ENCODE data around the gene CC2D2A. TPM values are rescaled to one million over a fixed set of nuclear protein-coding genes. Genes with fewer than 3 reads are reported as not detected.

CC2D2A gene
- total and polyA plus RNA-seq, 9 of the 15 experiments (the other 6 are each of a cell fraction or from before 2014, with no cell fraction given), result 0.36 to 2.5 (median 1.6) TPM

- TF ChIP-seq SIN3B (IDR thresholded peaks at IDR 0.05; ENCODE audit: low read depth) (no peak), POLR2B (IDR thresholded peaks at IDR 0.05; ENCODE audit: low read depth, partially characterized antibody) (no peak), HMG20A (CRISPR knock-in tag; conservative IDR thresholded peaks at IDR 0.05) (no peak), CHD1 (IDR thresholded peaks at IDR 0.05; ENCODE audit: low read length) (no peak), ARID1B (IDR thresholded peaks at IDR 0.05) (no peak)
- TF ChIP-seq, protein P1, sequence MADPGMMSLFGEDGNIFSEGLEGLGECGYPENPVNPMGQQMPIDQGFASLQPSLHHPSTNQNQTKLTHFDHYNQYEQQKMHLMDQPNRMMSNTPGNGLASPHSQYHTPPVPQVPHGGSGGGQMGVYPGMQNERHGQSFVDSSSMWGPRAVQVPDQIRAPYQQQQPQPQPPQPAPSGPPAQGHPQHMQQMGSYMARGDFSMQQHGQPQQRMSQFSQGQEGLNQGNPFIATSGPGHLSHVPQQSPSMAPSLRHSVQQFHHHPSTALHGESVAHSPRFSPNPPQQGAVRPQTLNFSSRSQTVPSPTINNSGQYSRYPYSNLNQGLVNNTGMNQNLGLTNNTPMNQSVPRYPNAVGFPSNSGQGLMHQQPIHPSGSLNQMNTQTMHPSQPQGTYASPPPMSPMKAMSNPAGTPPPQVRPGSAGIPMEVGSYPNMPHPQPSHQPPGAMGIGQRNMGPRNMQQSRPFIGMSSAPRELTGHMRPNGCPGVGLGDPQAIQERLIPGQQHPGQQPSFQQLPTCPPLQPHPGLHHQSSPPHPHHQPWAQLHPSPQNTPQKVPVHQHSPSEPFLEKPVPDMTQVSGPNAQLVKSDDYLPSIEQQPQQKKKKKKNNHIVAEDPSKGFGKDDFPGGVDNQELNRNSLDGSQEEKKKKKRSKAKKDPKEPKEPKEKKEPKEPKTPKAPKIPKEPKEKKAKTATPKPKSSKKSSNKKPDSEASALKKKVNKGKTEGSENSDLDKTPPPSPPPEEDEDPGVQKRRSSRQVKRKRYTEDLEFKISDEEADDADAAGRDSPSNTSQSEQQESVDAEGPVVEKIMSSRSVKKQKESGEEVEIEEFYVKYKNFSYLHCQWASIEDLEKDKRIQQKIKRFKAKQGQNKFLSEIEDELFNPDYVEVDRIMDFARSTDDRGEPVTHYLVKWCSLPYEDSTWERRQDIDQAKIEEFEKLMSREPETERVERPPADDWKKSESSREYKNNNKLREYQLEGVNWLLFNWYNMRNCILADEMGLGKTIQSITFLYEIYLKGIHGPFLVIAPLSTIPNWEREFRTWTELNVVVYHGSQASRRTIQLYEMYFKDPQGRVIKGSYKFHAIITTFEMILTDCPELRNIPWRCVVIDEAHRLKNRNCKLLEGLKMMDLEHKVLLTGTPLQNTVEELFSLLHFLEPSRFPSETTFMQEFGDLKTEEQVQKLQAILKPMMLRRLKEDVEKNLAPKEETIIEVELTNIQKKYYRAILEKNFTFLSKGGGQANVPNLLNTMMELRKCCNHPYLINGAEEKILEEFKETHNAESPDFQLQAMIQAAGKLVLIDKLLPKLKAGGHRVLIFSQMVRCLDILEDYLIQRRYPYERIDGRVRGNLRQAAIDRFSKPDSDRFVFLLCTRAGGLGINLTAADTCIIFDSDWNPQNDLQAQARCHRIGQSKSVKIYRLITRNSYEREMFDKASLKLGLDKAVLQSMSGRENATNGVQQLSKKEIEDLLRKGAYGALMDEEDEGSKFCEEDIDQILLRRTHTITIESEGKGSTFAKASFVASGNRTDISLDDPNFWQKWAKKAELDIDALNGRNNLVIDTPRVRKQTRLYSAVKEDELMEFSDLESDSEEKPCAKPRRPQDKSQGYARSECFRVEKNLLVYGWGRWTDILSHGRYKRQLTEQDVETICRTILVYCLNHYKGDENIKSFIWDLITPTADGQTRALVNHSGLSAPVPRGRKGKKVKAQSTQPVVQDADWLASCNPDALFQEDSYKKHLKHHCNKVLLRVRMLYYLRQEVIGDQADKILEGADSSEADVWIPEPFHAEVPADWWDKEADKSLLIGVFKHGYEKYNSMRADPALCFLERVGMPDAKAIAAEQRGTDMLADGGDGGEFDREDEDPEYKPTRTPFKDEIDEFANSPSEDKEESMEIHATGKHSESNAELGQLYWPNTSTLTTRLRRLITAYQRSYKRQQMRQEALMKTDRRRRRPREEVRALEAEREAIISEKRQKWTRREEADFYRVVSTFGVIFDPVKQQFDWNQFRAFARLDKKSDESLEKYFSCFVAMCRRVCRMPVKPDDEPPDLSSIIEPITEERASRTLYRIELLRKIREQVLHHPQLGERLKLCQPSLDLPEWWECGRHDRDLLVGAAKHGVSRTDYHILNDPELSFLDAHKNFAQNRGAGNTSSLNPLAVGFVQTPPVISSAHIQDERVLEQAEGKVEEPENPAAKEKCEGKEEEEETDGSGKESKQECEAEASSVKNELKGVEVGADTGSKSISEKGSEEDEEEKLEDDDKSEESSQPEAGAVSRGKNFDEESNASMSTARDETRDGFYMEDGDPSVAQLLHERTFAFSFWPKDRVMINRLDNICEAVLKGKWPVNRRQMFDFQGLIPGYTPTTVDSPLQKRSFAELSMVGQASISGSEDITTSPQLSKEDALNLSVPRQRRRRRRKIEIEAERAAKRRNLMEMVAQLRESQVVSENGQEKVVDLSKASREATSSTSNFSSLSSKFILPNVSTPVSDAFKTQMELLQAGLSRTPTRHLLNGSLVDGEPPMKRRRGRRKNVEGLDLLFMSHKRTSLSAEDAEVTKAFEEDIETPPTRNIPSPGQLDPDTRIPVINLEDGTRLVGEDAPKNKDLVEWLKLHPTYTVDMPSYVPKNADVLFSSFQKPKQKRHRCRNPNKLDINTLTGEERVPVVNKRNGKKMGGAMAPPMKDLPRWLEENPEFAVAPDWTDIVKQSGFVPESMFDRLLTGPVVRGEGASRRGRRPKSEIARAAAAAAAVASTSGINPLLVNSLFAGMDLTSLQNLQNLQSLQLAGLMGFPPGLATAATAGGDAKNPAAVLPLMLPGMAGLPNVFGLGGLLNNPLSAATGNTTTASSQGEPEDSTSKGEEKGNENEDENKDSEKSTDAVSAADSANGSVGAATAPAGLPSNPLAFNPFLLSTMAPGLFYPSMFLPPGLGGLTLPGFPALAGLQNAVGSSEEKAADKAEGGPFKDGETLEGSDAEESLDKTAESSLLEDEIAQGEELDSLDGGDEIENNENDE (IDR thresholded peaks at IDR 0.05; ENCODE audit: low read depth, low read length), result no peak
Observed at GRCh38 chr4:15478724-15479088, 9.0 kb downstream of the CC2D2A start (continued).

Data from K562 (cell line).